ENCODE measurements around the gene SPINK4.
A peak's percentile ranks its signal among the peaks of the same experiment; 100 is the strongest.

SPINK4 gene

DNA sequence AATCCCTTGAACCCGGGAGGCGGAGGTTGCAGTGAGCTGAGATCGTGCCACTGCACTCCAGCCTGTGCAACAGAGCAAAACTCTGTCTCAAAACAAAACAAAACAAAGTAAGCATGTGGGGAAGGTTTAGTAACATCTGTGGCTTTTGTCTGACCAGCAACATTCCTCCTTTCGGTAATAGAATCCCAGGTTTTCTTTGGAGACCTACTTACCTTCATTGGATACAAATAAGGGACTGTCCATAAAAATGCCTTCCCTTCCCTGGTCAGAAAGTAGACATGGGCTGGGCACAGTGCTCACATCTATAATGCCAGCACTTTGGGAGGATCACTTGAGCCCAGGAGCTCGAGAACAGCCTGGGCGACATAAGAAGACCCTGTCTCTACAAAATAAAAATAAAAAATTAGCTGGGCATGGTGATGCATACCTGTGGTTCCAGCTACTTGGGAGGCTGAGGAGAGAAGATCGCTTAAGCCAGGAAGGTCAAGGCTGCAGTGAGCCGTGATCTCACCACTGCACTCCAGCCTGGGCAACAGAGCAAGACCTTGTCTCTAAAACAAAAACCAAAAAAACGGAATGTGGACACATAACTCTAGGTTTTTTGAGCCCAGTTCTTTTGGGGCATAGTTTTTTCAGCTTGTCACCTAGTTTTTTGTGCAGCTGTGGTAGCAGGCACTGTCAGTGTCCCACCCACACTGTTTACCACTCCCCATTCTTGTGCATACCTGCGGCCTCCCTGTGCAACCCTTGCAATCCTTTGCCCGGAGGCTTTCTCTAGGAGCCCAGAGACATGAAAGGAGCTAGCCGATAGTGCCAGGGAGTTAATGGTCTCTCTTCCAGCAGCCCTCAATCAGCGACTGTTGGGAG, 9.0 kb upstream of the SPINK4 start:
- no peak for FAIRE-seq

DNA sequence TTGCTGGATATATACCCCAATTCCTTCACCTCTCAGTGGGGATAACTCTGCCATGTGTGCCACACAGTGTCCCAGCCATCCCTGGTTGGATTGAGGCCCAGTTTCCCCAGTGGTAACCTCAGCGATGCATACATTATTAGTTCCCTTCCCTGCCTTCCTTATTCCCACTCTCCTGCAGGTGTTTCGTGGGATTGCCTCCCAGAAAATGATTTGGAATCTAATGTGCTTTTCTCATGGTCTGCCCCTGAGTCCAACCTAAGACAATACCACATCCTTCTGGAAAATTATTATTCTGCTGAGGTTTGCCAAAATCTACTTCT, 8.4 kb upstream of the SPINK4 start:
- FAIRE-seq, result no peak

DNA sequence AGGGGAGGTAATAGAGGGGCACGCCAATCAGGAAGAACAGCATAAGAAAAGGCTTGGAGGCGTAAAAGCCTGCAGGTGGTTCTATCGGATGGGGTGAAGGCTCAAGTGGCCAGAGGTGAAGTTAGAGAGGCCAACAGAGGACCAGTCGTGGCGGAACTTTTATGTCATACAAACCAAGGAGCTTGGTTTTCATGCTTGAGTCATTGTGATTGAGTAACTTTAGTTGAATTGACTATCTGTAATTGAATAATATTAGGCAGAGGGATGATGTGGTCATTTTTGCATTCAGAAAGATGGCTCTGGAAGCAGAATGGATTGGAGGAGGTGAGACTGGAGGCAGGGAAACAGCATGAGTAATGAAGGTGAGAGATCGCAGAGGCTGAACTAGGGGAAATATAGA, 7.2 kb upstream of the SPINK4 start:
- FAIRE-seq, result no peak

DNA sequence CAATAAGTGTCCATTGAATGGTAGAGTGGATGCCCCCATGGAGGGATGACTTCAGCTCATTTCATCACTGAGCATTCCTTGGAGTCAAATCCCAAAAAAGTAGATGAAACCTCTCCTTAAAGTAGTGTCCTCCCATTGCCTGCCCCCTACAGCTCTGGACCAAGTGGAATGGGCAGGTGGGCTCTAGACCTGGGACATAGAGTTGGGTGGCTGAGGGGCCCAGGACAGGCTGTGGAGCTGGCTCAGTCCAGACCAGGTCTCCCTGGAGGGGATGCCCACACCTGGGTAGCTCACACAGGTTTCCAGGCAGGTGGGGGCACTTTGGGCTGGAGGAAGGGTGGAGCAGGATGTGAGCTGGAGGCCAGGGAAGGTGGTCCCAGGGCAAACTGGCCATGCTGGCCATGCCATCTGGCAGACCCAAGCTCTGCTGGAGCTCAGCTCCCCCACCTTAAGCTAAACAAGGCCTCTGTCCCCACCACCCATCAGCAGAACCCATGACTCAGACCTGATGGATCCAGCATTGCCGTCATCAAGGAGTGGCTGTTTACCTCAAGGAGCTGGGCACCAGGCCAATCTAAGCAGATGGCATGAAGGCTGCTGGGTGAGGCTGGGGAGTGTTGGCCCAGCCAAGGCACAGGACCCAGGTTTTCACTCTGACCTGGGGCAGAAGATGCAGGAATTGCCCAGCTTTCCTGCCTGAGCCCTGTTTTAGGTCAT, 6.2 kb upstream of the SPINK4 start:
- FAIRE-seq, result peak; percentile 13

DNA sequence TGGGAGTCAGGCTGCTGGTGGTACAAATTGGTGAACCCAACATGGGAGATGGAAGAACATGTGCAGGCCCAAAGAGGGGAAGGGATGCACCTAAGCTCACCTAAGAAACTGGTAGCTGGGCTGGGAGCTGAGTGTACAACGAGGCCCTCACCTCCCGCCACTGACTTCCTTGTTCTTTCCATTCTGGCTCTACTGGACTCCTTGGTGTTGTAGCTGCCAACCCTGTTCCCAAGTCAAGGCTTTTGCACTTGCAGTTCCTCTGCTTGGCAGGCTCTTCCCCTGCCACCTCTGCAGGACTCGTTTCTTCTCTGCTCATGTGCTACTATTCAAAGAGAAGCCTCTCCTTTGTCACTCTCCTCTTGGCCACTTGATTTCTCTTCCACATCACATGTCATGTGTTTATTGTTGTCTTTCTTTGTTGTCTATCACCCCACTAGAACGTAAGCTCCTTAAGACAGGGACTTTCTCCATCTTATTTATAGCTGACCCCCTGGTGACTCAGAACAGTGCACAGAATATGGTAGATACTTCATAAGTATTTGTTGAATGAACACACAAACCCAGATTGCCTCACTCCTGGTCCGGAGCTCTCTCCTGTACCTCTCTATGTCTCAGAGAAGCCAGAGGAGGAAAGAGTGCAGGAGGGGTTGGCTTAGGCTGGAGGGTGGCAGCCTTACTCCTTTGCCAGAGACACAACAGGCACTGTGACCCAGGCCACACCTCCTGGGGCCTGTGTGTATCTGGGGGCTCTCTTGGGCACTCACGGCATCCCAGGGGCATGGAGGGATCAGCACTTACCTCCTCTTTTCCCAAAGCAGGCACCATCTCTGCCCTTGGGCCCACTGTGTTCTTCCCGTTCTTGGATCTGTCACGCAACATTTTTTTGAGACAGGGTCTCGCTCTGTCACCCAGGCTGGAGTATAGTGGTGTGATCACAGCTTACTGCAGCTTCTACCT, 5.2 kb upstream of the SPINK4 start:
- FAIRE-seq, result no peak

DNA sequence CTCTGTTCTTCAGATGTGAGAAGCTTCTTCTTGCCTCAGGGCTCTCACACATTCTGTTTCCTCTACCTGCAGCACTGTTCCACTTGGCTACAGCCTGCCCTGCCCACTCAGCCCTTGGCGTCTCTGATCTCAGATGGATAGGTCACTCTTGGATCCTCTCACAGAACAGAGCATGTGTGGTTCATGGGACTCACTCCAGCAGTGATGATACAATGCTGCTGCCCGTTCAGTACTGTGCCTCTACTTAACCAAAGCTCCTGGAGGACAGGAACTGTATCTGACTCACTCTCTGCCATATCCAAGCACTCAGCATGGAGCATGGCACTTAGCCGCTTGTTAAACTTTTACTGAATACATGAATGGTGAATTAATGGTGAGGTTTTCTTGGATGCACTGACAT, 3.4 kb upstream of the SPINK4 start:
- no peak for FAIRE-seq

DNA sequence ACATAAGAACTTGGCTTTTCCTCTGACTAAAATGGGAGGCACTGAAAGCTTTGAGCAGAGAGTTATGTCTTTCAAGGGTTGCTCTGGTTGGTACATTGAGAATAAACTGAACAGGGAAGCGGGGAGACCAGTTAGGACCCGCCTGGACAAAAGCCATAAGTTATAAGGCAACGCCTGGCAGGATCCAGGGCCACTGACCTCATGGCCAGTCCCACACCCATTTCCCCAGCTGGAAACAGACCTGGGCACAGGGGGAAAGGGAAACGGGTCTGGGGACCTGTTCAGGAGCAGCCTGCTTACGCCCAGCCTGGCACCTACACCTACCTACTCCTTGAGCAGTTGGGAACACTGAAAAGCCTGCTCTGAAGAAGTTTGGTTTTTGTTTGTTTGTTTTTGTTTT, 1.3 kb downstream of the SPINK4 start:
- FAIRE-seq, result no peak

DNA sequence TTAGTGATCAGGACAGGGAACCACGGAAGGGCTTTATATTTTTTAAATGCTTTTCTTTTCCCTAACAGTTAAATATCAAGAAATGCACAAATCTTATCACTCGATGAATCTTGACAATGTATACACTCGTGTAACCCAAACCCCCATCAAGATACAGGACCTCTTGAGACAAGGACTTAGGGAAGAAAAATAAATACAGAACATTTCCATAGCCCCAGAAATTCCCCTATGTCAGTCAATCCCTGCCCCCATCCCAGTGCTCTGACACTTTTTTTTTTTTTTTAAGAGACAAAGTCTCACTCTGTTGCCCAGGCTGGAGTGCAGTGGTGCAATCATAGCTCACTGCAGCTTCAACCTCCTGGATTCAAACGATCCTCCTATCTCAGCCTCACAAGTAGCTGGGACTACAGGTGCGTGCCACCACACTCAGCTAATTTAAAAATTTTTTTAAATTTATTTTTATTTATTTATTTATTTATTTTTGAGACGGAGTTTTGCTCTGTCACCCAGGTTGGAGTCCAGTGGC, 2.7 kb downstream of the SPINK4 start:
- no peak for FAIRE-seq

DNA sequence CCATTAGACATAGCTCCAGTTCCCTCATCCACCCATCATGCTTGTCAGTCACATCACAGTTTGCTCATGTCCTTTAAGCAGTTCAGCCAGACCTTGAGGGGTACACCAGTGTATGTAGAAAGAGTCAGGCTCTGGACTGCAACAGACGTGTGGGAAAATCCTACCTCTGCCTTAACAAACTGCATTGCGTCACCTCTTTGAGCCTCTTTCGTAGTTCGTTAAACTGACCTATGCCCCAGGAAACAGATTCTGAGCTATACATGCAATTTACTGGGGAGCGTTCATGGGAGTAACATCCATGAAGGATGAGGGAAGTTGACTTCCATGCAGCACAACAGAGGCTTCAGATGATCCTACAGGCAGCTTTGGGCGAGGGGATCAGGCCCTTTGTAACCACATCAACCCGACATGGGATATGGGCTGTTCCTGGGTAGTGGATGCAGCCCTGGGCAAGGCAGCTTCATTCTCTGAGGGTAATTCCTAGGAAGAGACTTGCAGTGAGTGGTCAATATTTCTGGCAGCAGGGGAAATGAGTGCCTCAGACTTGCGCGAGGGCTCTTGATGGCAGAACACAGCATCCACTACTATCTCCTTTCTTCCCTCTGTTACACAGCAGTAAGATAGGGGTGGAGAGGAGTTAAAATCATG, 4.3 kb downstream of the SPINK4 start:
- no peak for FAIRE-seq

DNA sequence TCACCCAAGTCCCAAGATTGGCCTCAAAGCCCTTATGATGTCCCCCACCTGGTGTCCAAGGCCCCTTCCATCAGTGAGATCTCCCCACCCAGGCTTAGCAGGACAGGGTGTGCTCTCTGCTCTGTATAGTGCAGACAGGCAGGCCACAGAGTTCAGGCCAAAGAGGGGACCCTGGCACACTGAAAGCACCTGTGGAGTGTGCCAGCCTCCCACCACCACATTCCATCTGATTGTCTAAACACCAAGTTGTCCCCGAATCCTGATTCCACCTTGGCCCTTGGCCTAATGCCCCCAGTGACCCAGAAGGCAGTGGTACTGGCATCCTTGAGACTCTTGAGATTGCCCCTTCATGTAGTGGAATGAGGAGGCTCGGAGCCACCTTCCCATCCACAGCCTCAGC, 5.4 kb downstream of the SPINK4 start:
- no peak for FAIRE-seq

DNA sequence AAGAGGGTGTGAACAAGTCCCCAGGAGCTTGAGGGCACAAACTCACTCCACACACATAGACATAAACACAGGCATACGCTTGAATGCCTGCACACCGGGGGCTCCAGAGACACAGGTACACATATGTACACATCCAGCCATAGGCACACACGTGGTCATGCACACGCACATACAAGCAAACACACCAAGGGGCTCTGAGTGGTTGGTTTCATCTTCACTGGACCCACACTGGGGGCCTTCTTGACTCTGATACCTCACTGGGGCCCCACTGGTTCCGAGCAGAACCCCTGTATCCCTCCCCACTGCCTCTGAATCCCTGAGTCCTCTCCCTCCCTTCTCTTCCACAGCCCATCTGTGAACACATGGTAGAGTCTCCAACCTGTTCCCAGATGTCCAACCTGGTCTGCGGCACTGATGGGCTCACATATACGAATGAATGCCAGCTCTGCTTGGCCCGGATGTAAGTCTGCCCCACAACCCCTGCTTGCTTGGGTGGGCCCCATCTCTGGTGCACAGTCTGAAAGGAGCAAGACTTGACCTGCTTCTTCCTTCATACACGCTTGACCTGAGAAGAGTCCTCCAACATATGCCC, 6.4 kb downstream of the SPINK4 start:
- FAIRE-seq, result no peak

DNA sequence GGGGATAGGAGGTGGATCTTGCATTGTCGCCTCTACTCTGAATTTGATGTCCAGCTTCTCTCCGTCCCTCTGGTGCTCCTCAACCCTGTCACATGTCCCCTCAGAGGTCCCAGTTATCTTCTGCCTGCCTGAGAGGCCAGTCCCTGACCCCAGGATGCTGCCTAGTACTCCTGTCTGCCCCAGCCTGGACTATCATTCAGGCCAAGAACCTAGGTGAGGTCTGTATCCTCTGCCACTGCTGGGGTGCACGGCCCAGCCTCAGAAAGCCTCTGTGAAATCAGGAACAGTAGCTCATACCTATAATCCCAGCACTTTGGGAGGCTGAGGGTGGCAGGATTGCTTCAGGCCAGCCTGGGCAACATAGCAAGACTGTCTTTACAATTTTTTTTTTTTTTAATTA, 8.6 kb downstream of the SPINK4 start:
- no peak for FAIRE-seq

DNA sequence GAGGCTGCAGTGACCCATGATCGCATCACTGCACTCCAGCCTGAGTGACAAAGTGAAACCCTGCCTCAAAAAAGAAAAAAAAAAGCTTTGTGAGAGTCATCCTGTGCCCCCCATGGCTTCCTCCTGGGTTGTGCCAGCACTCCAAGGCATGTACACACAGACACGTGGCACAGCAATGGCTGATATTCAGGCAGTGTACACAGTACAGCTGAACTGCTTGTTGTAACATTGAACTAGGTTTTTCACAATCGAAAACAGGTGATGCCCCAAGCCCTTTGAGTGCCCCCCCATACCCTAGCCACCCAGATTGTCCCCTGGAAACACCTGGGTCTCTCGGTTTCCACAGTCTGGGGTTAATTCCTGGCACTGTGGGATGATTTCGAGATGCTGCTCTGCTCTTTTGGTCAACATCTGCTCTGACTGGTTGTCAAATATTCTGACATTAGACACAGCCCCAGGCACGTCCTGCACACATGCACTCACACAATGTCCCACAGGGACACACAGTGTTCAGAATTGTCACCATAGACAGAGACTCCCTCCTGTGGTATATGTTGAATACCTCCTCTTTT, 9.2 kb downstream of the SPINK4 start:
- FAIRE-seq, result no peak

DNA sequence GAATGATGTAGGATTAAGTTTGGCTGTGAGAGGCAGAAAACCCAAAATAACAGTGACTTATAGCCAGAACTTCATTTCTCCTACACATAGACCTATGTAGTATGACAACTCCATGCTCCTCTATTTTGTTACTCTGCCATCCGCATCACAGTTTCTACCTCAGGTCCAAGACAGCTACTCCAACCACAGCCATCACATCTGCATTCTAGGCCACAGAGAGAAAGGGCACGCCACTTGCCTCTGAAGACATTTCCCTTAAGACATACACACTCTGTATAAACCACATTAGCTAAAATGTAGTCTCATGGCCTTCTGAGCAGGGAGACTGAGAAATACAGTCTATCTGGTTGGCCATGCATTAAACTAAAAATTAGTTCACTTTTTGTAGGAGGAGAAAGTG, 10.0 kb downstream of the SPINK4 start:
- FAIRE-seq, result no peak

DNA sequence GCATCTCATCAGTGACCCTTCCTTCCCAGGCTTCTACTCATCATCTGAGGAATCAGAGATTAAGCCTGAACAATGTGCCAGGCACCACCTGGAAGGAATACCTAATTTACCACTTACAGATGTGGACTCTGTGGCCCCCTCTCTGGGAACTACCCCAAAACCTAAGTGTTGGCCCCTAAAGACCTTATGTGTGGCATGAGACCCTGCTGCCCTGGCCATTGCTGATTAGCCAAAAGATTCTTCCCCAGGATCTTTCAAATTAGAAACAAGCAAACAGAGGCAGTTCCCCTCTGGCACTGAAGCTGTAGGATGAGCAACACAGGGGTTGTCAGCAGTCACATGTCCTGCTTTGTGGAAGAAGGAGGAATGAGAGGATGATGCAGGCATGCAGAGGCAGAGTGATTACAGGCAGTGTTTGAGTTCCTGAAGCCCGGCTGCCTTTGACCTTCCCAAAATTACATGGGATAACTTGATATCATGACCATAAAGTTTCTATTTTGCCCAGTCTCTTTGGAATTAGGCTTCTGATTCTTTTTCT, 10.6 kb downstream of the SPINK4 start:
- no peak for FAIRE-seq

DNA sequence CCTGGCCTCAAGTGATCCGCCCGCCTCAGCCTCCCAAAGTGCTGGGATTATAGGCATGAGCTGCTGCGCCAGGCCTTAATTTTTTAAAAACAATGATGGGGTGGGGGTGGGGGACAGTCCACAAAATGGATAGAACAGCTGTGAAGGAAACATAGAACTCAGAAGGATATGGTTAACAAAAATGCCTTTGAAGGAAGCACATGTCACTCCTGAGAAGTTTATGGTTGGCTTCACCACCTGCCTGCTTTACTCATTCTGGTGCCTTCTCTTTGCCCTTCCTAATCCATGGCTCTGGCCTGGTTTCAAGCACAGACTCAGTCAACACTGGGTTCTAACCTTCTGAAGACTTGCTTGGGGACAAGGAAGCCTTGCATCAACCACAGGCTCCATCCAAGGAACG, 14.2 kb downstream of the SPINK4 start:
- FAIRE-seq, result no peak

DNA sequence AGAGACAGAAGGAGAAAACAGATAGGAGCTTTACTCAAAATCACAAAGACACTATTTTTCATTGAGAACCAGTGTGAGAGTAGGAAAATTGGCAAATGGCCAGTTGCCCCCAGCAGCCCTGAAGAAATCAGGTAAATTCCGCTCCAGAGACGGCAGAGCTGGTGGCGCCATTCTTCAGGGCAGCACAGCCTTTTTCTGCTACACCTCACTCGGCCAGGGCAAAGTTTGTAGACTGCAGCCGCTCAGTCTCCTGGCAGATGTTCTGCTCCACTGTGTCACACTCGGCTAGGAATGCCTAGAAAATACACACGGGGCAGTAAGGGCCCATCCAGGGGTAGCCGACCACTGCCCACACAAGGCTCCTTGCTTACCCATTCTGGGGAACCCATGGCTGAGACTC, 15.0 kb downstream of the SPINK4 start:
- no peak for FAIRE-seq

DNA sequence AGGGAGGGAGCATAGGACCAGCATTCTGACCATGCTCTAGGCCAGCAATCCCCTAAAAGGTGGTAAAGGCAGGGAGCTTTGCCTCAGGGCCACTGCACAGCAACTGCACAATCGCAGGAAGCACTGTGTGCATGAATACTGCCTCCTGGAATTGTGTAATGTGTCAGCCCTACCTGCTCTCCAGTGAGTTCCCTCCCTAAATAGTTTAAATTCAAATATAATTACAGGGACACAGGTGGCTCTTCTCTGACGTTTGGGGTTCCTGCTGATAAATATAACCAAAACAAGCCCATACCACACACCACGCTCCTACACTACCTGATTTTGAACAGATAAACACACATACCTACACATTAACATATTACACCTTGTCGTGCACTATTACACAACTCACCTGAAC, 15.5 kb downstream of the SPINK4 start:
- no peak for FAIRE-seq

DNA sequence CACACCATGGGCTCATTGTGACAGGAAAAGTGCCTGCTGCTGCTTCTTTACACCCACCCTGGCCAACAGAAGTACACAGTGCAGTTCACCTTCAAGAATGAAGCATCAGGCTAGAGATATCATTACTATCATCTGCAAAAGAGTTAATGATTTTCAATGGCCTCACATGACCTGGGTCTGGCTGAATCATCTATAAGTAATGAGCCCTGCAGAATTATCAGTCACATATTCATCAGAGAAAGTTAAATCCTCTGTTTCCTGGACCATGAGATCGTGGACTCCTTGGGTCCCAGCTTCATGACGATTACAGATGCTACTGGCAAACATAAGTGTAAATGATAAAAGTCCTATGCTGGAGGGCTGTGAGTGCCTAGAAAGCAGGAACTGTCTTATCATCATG, 16.3 kb downstream of the SPINK4 start:
- no peak for FAIRE-seq

DNA sequence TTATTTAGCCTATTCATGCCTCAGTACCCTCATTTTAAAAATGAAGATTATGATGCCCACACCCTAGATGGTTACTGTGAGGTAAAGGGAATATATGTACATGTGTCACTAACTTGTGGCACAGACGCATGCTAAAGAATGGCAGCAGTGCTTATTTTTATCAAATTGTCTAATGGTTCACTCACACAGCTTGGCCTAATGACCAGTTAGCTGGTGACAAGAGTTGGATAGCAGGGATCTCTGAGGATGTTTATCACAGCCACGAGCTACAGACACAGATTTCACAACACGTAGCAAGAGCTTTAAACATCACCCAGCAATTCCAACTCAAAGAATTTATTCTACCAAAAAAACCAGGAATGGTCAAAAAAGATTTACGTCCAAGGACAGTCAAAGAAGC, 17.3 kb downstream of the SPINK4 start:
- no peak for FAIRE-seq

DNA sequence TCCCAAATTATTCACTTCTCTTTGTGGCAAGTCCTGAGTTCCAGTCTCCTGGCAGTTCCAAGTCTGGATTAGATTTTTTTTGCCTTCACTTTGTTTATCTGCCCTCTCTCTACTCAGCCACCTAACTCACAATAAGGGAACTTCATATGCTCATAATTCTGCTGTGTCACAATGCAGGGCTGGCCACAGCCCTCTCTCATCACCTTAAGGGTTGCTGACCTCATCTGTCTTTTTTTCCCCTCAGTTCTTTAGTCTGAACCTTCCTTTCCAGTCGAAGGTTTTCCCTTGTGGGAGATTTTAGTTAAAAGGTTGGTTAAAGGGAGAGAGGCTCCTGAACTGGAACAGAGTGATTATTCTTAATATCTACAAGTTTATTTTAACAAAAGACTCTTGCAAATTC, 20.4 kb downstream of the SPINK4 start:
- no peak for FAIRE-seq
